ENCODE data around the gene LIN7B. TPM values are rescaled to one million over a fixed set of nuclear protein-coding genes. Genes with fewer than 3 reads are reported as not detected.

Gene LIN7B
- total and polyA plus RNA-seq, 2 of the 13 experiments (the other 11 are each of a cell fraction or from before 2014, with no cell fraction given): 5.3 to 7.6 TPM

DNA sequence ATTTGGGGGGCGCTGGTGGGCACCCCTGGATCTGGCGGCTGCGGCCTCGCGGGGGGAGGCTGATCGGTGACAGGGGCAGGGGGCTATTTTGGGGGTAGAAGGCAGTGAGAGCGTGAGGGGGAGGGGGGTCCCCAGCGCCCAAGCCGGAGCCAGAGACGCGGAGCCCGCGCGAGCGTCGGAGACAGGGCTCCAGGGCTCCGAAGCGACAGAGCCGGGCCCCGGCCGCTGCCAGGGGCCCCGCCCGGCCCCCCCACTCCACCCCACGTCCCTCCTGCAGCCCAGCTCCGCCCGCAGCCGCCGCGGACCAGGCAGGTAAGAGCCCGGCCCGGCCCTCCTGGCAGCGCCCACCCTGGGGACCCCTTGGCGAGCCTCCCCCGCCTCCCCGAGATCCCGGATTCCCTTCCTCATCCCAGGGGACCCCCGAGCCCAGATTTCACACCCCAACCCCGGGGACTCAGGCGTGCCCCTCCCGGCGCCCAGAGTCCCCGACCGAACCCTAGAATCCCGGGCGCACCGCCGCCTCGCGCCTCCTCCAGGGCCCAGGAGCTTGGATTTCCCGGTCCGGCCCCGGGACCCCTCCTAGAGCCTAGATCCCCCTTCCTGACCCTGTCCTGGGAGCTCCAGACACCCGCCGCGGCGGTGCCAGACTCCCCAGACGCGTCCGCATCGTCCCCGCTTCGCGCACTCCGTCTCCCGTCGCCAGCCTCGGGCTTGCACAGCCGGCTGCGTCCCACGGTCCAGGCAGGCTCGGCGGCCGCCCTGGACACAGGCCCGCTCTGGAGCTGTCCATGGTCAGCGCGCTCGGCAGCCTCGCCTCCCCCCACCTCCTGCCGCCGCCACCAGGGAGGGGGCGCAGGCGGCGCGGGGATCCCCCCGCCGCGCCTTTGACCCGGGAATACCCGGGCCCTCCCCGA, 5.5 kb downstream of the LIN7B start, which contains the start of gene PPFIA3 (continued):
- no peak for TF ChIP-seq SKI (IDR thresholded peaks at IDR 0.05; ENCODE audit: partially characterized antibody)
- no peak for TF ChIP-seq STAT6 (CRISPR knock-in tag; IDR thresholded peaks at IDR 0.05; ENCODE audit: borderline replicate concordance)
- no peak for TF ChIP-seq RELA (CRISPR knock-in tag; IDR thresholded peaks at IDR 0.05)
- TF ChIP-seq ZNF772 (CRISPR knock-in tag; IDR thresholded peaks at IDR 0.05): peak; percentile 92; the same call in 1 of the 2 replicates
- TF ChIP-seq, protein P1, sequence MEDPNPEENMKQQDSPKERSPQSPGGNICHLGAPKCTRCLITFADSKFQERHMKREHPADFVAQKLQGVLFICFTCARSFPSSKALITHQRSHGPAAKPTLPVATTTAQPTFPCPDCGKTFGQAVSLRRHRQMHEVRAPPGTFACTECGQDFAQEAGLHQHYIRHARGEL (CRISPR knock-in tag; IDR thresholded peaks at IDR 0.05): no peak
- no peak for TF ChIP-seq ZNF569 (CRISPR knock-in tag; IDR thresholded peaks at IDR 0.05; ENCODE audit: borderline replicate concordance)
- TF ChIP-seq MXI1 (IDR thresholded peaks at IDR 0.05; ENCODE audit: borderline replicate concordance, low read depth, low read length): peak; percentile 67; the same call in 1 of the 3 replicates
- TF ChIP-seq, protein P2, sequence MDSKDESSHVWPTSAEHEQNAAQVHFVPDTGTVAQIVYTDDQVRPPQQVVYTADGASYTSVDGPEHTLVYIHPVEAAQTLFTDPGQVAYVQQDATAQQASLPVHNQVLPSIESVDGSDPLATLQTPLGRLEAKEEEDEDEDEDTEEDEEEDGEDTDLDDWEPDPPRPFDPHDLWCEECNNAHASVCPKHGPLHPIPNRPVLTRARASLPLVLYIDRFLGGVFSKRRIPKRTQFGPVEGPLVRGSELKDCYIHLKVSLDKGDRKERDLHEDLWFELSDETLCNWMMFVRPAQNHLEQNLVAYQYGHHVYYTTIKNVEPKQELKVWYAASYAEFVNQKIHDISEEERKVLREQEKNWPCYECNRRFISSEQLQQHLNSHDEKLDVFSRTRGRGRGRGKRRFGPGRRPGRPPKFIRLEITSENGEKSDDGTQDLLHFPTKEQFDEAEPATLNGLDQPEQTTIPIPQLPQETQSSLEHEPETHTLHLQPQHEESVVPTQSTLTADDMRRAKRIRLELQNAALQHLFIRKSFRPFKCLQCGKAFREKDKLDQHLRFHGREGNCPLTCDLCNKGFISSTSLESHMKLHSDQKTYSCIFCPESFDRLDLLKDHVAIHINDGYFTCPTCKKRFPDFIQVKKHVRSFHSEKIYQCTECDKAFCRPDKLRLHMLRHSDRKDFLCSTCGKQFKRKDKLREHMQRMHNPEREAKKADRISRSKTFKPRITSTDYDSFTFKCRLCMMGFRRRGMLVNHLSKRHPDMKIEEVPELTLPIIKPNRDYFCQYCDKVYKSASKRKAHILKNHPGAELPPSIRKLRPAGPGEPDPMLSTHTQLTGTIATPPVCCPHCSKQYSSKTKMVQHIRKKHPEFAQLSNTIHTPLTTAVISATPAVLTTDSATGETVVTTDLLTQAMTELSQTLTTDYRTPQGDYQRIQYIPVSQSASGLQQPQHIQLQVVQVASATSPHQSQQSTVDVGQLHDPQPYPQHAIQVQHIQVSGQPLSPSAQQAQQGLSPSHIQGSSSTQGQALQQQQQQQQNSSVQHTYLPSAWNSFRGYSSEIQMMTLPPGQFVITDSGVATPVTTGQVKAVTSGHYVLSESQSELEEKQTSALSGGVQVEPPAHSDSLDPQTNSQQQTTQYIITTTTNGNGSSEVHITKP (CRISPR knock-in tag; IDR thresholded peaks at IDR 0.05; ENCODE audit: low read depth): peak; percentile 77
- TF ChIP-seq MYPOP (CRISPR knock-in tag; IDR thresholded peaks at IDR 0.05): peak; percentile 64; the same call in 1 of the 2 replicates
- no peak for TF ChIP-seq ATAD3A (CRISPR knock-in tag; IDR thresholded peaks at IDR 0.05)
- no peak for TF ChIP-seq SRF (IDR thresholded peaks at IDR 0.05; ENCODE audit: low read depth, low read length)
- no peak for TF ChIP-seq PBX2 (CRISPR knock-in tag; IDR thresholded peaks at IDR 0.05)
- peak; percentile 62; the same call in 1 of the 2 replicates for TF ChIP-seq NRL (CRISPR knock-in tag; IDR thresholded peaks at IDR 0.05; ENCODE audit: borderline replicate concordance)
- TF ChIP-seq ELF4 (CRISPR knock-in tag; IDR thresholded peaks at IDR 0.05; ENCODE audit: borderline replicate concordance): no peak
- TF ChIP-seq ARID2 (CRISPR knock-in tag; IDR thresholded peaks at IDR 0.05; ENCODE audit: borderline replicate concordance): no peak
- TF ChIP-seq ZNF296 (CRISPR knock-in tag; conservative IDR thresholded peaks at IDR 0.05): peak; percentile 73; the same call in 1 of the 2 replicates
- no peak for TF ChIP-seq ZNF33B (CRISPR knock-in tag; IDR thresholded peaks at IDR 0.05)
- no peak for TF ChIP-seq ZNF496 (CRISPR knock-in tag; IDR thresholded peaks at IDR 0.05; ENCODE audit: insufficient replicate concordance)

Data from HepG2 (cell line).